ENCODE data around the gene PTGIS.

GRCh38 chr20:49583669-49584417 lies 15.9 kb upstream of the PTGIS start:
- no peak for TF ChIP-seq CTCF (IDR thresholded peaks at IDR 0.05)
- no peak for TF ChIP-seq POLR2A (IDR thresholded peaks at IDR 0.05)

Measured in thyroid gland (tissue), 4 donors.